SK-N-MC (cell line): Measurements from ENCODE around the gene PLA2G2D.

ENCODE experiments used
- DNase-seq: peaks from one replicate; pipeline ENCODE4 v3.0.0-alpha.2; 2011; ENCODE audit warnings: low read depth, low spot score
- H3K27ac ChIP-seq: fragments of 200-600 bp; sonication (generic); 2 replicates; pipeline ENCODE4 v1.5.1; 2016; ENCODE audit warnings: mixed run types
- H3K36me3 ChIP-seq: fragments of 200-600 bp; sonication (generic); 2 replicates; pipeline ENCODE4 v1.6.1; 2017; ENCODE audit warnings: antibody characterized with exemption, low read length, mixed read lengths; ENCODE audit not compliant: insufficient read depth
- H3K4me3 ChIP-seq: fragments of 200-600 bp; sonication (generic); 2 replicates; pipeline ENCODE4 v1.5.1; 2016
- H3K9ac ChIP-seq: fragments of 200-600 bp; sonication (generic); 2 replicates; pipeline ENCODE4 v1.8.0; 2017; ENCODE audit warnings: mixed run types, mixed read lengths; ENCODE audit not compliant: insufficient read length
- H3K9me3 ChIP-seq: fragments of 200-600 bp; sonication (generic); 2 replicates; pipeline ENCODE4 v1.6.1; 2017; ENCODE audit warnings: low read depth, mild to moderate bottlenecking, antibody characterized with exemption, low read length, moderate library complexity, mixed read lengths
- EZH2 ChIP-seq: fragments of 200-600 bp; sonication (generic); IDR thresholded peaks from one replicate; pipeline ENCODE4 v1.6.1; 2017; ENCODE audit warnings: antibody characterized with exemption
- FOXP2 ChIP-seq: optimal IDR thresholded peaks from 2 replicates; pipeline ENCODE3; 2011; ENCODE audit warnings: mild to moderate bottlenecking, moderate library complexity; ENCODE audit not compliant: insufficient read depth; ENCODE audit errors: extremely low read length, control extremely low read depth
- POLR2AphosphoS5 ChIP-seq: IDR thresholded peaks from 2 replicates; pipeline ENCODE4 v1.6.1; 2012; ENCODE audit warnings: mild to moderate bottlenecking, low read depth, low read length, borderline replicate concordance

Gene PLA2G2D

GRCh38 chr1:20090119-20090518, 29.2 kb downstream of the PLA2G2D start:
- H3K9ac ChIP-seq, result no peak overlapping the region
- no peaks in the 10 kb centered on the region for H3K36me3 ChIP-seq
- no peak overlapping the region for H3K4me3 ChIP-seq
- TF ChIP-seq EZH2 (no peak), POLR2AphosphoS5 (no peak)
- no peak overlapping the region for H3K27ac ChIP-seq
- DNase-seq, result no peak
- no peaks in the 10 kb centered on the region for H3K9me3 ChIP-seq

DNA sequence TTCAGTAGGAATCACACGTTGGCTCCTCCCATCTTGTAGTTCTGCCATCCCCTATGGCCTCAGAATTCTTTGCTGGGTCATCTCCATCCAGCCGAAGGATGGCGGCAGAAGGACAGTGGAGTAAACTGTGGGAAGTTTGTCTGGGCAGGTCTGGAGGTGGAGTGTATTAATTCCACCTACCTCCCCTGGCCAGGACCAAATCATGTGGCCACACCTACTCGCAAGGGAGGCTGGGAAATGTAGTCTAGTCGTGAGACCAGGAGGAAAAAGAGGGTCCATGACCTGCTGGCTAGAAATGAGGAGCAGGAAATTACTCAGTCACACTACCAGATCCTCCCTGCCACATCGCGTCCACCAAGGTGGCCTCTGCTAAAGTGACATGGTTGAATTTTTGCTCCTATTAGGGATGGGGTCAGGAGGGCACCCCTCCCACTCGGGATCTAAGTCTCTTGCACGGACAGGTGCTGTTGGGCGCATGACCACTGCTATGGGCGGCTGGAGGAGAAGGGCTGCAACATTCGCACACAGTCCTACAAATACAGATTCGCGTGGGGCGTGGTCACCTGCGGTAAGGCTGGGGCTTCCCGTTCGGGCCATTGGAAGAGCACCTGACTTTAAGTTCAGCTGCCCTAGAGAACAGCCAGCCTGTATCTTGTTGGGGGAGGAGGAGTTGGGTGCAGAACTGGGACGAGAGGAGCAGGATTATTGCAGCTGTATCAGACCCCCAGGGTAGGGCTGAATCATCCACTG, 29.8 kb downstream of the PLA2G2D start:
- Histone ChIP-seq H3K9me3 (no peaks in the 10 kb centered on the region), H3K36me3 (no peaks in the 10 kb centered on the region), H3K27ac (no peak overlapping the region), H3K9ac (no peak overlapping the region), H3K4me3 (no peak overlapping the region)
- DNase-seq, result no peak
- TF ChIP-seq POLR2AphosphoS5 (no peak), FOXP2 (no peak), EZH2 (no peak)

DNA sequence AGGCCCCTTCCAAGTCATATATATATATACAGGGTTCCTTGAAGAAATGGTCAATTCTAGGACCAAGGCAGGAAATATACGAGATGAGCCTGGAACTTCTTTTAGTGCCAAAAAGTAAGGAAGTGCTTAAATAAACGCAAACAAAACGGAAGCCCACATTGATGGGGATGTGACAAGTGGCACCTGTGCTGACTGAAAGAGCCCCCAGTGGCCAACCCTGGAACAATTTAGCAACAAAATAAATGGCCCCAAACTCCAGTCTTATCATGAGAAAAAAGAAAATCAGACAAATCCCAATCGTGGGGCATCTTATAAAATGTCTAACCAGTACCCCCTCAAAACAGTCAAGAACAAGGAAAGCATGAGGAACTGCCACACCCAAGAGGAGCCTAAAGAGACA, 31.7 kb downstream of the PLA2G2D start:
- no peak overlapping the region for H3K9ac ChIP-seq
- H3K4me3 ChIP-seq, result no peak overlapping the region
- no peak overlapping the region for H3K27ac ChIP-seq
- TF ChIP-seq POLR2AphosphoS5, result no peak
- no peak for TF ChIP-seq FOXP2
- TF ChIP-seq EZH2, result no peak
- no peak for DNase-seq
- H3K36me3 ChIP-seq, result no peaks in the 10 kb centered on the region
- H3K9me3 ChIP-seq, result no peaks in the 10 kb centered on the region

DNA sequence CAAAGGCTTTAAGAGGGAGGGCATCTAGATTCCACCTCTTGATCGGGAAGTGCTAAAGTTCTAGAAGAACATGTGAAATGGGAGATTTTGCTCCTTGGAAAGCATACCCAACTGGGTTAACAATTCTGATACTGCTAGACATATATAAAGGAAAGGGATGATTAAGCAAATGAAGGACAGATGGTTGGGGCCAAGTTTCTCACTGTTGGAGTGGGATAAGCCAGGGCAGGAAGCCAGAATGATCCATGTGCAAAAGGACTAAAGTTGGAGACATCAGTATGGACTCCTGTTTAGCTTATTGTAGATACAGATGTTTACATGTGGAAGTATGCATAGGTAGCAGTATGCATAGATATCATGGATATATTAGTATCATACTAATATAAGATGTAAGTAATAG, 32.5 kb downstream of the PLA2G2D start:
- no peaks in the 10 kb centered on the region for H3K9me3 ChIP-seq
- no peak for TF ChIP-seq POLR2AphosphoS5
- no peak for TF ChIP-seq EZH2
- no peak for TF ChIP-seq FOXP2
- H3K4me3 ChIP-seq, result no peak overlapping the region
- H3K36me3 ChIP-seq, result no peaks in the 10 kb centered on the region
- H3K9ac ChIP-seq, result no peak overlapping the region
- DNase-seq, result no peak
- no peak overlapping the region for H3K27ac ChIP-seq

- H3K36me3 ChIP-seq, result no peaks in the 10 kb centered on the region
These were observed 36.0 kb downstream of the PLA2G2D start for GRCh38 chr1:20083178-20083944.

GRCh38 chr1:20082772-20083171, 36.6 kb downstream of the PLA2G2D start:
- no peak for DNase-seq
- no peak overlapping the region for H3K4me3 ChIP-seq
- H3K36me3 ChIP-seq, result no peaks in the 10 kb centered on the region
- H3K9me3 ChIP-seq, result no peaks in the 10 kb centered on the region
- no peak for TF ChIP-seq EZH2
- no peak for TF ChIP-seq POLR2AphosphoS5
- TF ChIP-seq FOXP2, result no peak
- H3K9ac ChIP-seq, result no peak overlapping the region
- no peak overlapping the region for H3K27ac ChIP-seq

More at GRCh38 chr1:20083178-20083944, 36.0 kb downstream of the PLA2G2D start:
- H3K4me3 ChIP-seq, result no peak overlapping the region
- H3K27ac ChIP-seq, result no peak overlapping the region
- no peak overlapping the region for H3K9ac ChIP-seq
- no peak for DNase-seq
- TF ChIP-seq EZH2 (no peak), FOXP2 (no peak), POLR2AphosphoS5 (no peak)
- H3K9me3 ChIP-seq, result no peaks in the 10 kb centered on the region

DNA sequence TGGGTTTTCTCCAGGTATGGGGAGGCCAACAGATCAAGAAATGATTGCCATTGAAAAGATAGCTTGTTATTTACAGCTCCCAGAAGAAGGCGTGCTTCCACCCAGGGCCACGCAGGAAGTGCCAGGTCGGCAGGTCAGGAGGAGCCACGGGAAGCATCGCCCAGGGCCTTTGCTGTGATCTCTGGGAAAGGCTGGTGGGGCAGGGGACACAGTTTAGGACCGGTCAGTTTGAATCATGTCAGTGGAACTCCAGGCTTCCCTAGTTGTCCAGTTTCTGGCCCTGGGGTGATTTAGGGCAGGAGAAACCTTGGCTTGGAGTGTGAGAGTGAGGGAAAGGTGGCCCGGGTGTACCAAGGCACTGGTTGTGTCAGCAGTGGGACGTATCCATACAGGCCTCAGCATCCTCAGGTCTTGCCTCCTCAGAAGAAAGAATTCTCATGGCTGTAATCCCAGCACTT, 38.0 kb downstream of the PLA2G2D start:
- Histone ChIP-seq H3K4me3 (no peak overlapping the region), H3K27ac (no peak overlapping the region), H3K36me3 (no peaks in the 10 kb centered on the region), H3K9me3 (no peaks in the 10 kb centered on the region), H3K9ac (no peak overlapping the region)
- DNase-seq, result no peak
- no peak for TF ChIP-seq FOXP2
- TF ChIP-seq EZH2, result no peak
- no peak for TF ChIP-seq POLR2AphosphoS5

GRCh38 chr1:20080441-20081352, 38.6 kb downstream of the PLA2G2D start:
- H3K9ac ChIP-seq, result no peak overlapping the region
- no peak overlapping the region for H3K27ac ChIP-seq
- TF ChIP-seq EZH2 (no peak), POLR2AphosphoS5 (no peak), FOXP2 (no peak)
- DNase-seq, result no peak
- no peak overlapping the region for H3K4me3 ChIP-seq
- no peaks in the 10 kb centered on the region for H3K36me3 ChIP-seq
- H3K9me3 ChIP-seq, result no peaks in the 10 kb centered on the region
